HFFc6 (cell line): Measurements from ENCODE around the gene LRP11. TPM values are rescaled to one million over a fixed set of nuclear protein-coding genes. Genes with fewer than 3 reads are reported as not detected.

Experiments
- DNase-seq: peaks from one replicate; pipeline ENCODE4 v3.0.0-alpha.2; 2018
- H3K27ac Mint-ChIP-seq: 2 replicates; pipeline ENCODE4 v1.8.0; 2020; ENCODE audit warnings: mild to moderate bottlenecking, mixed read lengths
- H3K27me3 Mint-ChIP-seq: 2 replicates; pipeline ENCODE4 v1.8.0; 2021; ENCODE audit warnings: mild to moderate bottlenecking, moderate library complexity, mixed read lengths; ENCODE audit not compliant: insufficient read depth
- H3K36me3 Mint-ChIP-seq: 2 replicates; pipeline ENCODE4 v1.8.0; 2021; ENCODE audit warnings: low read depth, mixed read lengths
- H3K4me1 Mint-ChIP-seq: 2 replicates; pipeline ENCODE4 v1.8.0; 2020; ENCODE audit warnings: low read depth, mixed read lengths
- H3K4me3 Mint-ChIP-seq: 2 replicates; pipeline ENCODE4 v1.8.0; 2020; ENCODE audit warnings: mild to moderate bottlenecking, moderate library complexity, mixed read lengths
- H3K9me3 Mint-ChIP-seq: 2 replicates; pipeline ENCODE4 v1.8.0; 2020; ENCODE audit warnings: mild to moderate bottlenecking, mixed read lengths
- CTCF ChIP-seq: fragments of 200-600 bp; sonication (generic); IDR thresholded peaks from 2 replicates; pipeline ENCODE4 v1.5.0; 2021; ENCODE audit warnings: antibody characterized with exemption, mild to moderate bottlenecking
- total RNA-seq, 6 experiments: library from RNA; stranded (reverse); fragmentation: NEBNext Ultra II Directional; extraction: Animal tissue kit (Norgen Biotek cat#: 25700); gene quantifications; 2 replicates in 1 of 6; 3 replicates in 5 of 6; pipeline ENCODE4 v1.2.3, GENCODE V29; 2021

Gene LRP11
- total RNA-seq, 6 experiments from 2014 or later = 27.4 to 34.6 (median 30.4) TPM

- H3K9me3 Mint-ChIP-seq = no peaks in the 10 kb centered on the region
- no peak overlapping the region for H3K4me3 Mint-ChIP-seq
- H3K4me1 Mint-ChIP-seq = peaks cover 6% of the 10 kb centered on the region; the same call in 1 of the 2 replicates
- TF ChIP-seq CTCF = no peak
- H3K27ac Mint-ChIP-seq = peak overlapping the region; percentile 60
- DNase-seq = no peak
- peaks cover 3% of the 10 kb centered on the region for H3K27me3 Mint-ChIP-seq
- H3K36me3 Mint-ChIP-seq = peaks cover 21% of the 10 kb centered on the region
Measured at GRCh38 chr6:149806127-149806526, 58.0 kb downstream of the LRP11 start.

DNA sequence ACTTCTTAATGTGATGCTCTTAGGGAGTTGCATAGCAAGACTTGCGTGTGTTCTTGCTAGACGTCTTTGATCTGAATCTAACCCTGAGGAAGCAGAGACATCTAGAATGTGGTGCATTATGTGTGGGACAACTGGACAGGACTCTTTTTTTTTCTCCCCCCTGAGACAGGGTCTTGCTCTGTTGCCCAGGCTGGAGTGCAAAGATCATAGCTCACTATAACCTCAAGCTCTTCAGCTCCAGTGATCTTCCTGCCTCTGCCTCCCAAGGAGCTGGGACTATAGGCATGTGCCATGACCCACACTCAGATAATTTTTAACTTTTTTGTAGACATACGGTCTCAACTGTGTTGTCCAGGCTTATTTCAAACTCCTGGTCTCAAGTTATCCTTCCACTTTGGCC, 80.6 kb downstream of the LRP11 start:
- H3K27ac Mint-ChIP-seq = no peak overlapping the region
- no peaks in the 10 kb centered on the region for H3K9me3 Mint-ChIP-seq
- no peaks in the 10 kb centered on the region; the same call in 1 of the 2 replicates for H3K4me1 Mint-ChIP-seq
- no peak for TF ChIP-seq CTCF
- DNase-seq = no peak
- peaks cover 20% of the 10 kb centered on the region for H3K36me3 Mint-ChIP-seq
- no peak overlapping the region for H3K4me3 Mint-ChIP-seq
- no peaks in the 10 kb centered on the region for H3K27me3 Mint-ChIP-seq

- DNase-seq = no peak
- no peaks in the 10 kb centered on the region for H3K9me3 Mint-ChIP-seq
- no peaks in the 10 kb centered on the region for H3K27me3 Mint-ChIP-seq
- H3K36me3 Mint-ChIP-seq = peaks cover 13% of the 10 kb centered on the region
- TF ChIP-seq CTCF = no peak
- H3K27ac Mint-ChIP-seq = no peak overlapping the region
- H3K4me3 Mint-ChIP-seq = no peak overlapping the region
- no peaks in the 10 kb centered on the region; the same call in 1 of the 2 replicates for H3K4me1 Mint-ChIP-seq
Measured at GRCh38 chr6:149782337-149782736, 81.8 kb downstream of the LRP11 start.

DNA sequence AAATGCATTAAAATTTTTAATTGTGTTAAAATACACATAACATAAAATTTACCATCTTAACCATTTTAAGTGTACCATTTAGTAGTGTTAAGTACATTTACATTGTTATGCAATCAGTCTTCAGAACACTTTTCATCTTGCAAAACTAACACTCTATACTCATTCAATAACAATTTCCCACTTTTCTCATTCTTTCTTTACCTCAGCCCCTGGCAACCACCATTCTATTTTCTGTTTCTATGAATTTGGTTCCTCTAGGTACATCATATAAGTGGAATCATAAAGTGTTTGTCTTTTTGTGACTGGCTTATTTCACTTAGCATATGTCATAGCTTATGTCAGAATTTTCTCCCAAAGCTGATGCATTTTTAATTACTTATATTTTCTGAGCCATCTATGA, 82.4 kb downstream of the LRP11 start:
- no peak for TF ChIP-seq CTCF
- H3K4me1 Mint-ChIP-seq = no peaks in the 10 kb centered on the region; the same call in 1 of the 2 replicates
- no peak overlapping the region for H3K4me3 Mint-ChIP-seq
- no peak for DNase-seq
- H3K27me3 Mint-ChIP-seq = no peaks in the 10 kb centered on the region
- H3K9me3 Mint-ChIP-seq = no peaks in the 10 kb centered on the region
- H3K27ac Mint-ChIP-seq = no peak overlapping the region
- H3K36me3 Mint-ChIP-seq = peaks cover 13% of the 10 kb centered on the region

DNA sequence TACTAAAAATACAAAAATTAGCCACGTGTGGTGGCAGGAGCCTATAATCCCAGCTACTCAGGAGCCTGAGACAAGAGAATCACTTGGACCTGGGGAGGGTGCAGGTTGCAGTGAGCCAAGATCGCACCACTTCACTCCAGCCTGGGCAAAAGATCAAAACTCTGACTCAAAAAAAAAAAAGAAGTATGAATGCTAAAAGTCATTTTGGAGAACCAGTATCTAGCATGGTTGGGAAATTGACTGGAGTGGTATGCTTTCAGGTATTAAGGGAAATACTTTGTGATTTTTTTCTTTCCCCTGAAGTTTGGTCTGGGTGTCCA, 84.6 kb downstream of the LRP11 start:
- H3K4me3 Mint-ChIP-seq = no peak overlapping the region
- DNase-seq = no peak
- H3K4me1 Mint-ChIP-seq = no peaks in the 10 kb centered on the region; the same call in 1 of the 2 replicates
- peaks cover 13% of the 10 kb centered on the region for H3K36me3 Mint-ChIP-seq
- no peak for TF ChIP-seq CTCF
- H3K27ac Mint-ChIP-seq = no peak overlapping the region
- H3K9me3 Mint-ChIP-seq = no peaks in the 10 kb centered on the region
- H3K27me3 Mint-ChIP-seq = no peaks in the 10 kb centered on the region

DNA sequence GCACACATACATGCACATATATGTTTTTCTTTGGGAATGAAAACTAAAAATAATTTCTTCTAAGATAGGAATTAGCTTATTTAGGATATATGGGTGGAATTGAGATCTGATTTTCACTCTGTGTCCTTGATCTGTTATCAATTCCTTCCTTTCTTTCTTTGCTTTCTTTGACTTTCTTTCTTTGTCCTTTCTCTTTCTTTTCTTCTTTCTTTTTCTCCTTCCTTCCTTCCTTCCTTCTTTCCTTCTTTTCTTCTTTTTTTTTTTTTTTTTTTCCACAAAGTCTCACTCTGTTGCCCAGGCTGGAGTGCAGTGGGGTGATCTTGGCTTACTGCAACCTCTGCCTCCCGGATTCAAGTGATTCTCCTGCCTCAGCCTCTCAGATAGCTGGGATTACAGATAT, 86.5 kb downstream of the LRP11 start:
- no peak for DNase-seq
- Mint-ChIP-seq H3K36me3 (peaks cover 5% of the 10 kb centered on the region), H3K27me3 (no peaks in the 10 kb centered on the region), H3K4me1 (no peaks in the 10 kb centered on the region; the same call in 1 of the 2 replicates), H3K9me3 (no peaks in the 10 kb centered on the region), H3K4me3 (no peak overlapping the region), H3K27ac (no peak overlapping the region)
- TF ChIP-seq CTCF = no peak
